Loucy (cell line): ENCODE results near the gene PAX7.

ENCODE experiments used
- EZH2phosphoT487 ChIP-seq: fragments of 200-600 bp; IDR thresholded peaks from 2 replicates; pipeline ENCODE4 v1.6.1; 2018; ENCODE audit warnings: antibody characterized with exemption, mild to moderate bottlenecking, moderate library complexity, borderline replicate concordance
- TF ChIP-seq, protein P1 (sequence below): fragments of 200-600 bp; sonication (generic); conservative IDR thresholded peaks from 2 replicates; pipeline ENCODE4 v1.5.1; 2014; ENCODE audit warnings: mild to moderate bottlenecking, antibody characterized with exemption, low read length

DNA sequence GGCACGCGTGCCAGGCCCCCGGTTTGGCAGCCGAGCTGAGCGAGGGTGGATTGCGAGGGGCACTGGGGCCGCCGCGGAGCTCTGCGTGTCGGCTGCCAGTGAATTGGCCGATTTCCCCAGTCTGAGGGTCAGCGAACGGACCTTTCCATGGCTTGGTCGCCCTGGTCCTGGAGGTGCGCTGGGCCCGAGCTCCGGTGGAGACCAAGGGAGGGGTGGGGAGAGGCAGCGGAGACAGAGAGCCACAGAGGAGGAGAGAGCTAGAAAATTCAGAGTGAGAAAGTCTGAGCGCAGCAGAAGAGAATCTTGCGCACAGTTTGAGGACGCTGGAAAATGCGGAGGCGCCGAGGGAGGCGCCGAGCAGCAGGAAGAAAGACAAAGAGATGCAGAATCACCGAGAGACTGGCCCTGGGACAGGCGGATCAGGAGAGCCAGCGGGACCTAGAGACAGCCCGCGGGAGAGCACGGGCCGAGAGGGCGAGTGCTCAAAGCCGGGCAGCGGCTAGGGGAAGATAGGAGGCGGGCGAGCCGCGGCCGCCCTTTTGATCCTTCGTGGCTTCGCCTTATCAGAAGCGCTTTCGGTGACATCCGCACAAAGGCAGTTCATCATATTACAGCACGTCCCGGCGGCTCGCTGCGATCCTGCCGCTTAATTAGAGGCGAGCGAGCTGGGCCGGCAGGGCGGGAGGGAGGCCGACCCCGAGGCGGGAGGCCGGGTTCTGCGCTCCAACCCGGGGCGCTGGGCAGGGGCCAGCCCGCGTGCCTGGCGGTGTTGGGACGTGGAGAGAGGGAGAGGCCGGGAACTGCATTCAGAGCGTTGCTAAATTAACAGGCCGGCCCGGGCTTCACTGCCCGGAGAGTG is 12.7 kb downstream of the PAX7 start:
- TF ChIP-seq, protein P1, sequence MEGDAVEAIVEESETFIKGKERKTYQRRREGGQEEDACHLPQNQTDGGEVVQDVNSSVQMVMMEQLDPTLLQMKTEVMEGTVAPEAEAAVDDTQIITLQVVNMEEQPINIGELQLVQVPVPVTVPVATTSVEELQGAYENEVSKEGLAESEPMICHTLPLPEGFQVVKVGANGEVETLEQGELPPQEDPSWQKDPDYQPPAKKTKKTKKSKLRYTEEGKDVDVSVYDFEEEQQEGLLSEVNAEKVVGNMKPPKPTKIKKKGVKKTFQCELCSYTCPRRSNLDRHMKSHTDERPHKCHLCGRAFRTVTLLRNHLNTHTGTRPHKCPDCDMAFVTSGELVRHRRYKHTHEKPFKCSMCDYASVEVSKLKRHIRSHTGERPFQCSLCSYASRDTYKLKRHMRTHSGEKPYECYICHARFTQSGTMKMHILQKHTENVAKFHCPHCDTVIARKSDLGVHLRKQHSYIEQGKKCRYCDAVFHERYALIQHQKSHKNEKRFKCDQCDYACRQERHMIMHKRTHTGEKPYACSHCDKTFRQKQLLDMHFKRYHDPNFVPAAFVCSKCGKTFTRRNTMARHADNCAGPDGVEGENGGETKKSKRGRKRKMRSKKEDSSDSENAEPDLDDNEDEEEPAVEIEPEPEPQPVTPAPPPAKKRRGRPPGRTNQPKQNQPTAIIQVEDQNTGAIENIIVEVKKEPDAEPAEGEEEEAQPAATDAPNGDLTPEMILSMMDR = no peak
- no peak for TF ChIP-seq EZH2phosphoT487
